Left lung (tissue), 10 donors: ENCODE measurements around the gene VWA5B1. TPM values are rescaled to one million over a fixed set of nuclear protein-coding genes. Genes with fewer than 3 reads are reported as not detected.

Experiments used
- ATAC-seq: fragments of 200-7000 bp; cut with Tn5 transposase; one replicate; pipeline ENCODE4 v1.9.1; 2020; ENCODE audit warnings: moderate library complexity
- DNase-seq, 4 donors: peaks; one replicate each; pipeline ENCODE4 v3.0.0-alpha.2; 2013 to 2020
- H3K27ac ChIP-seq, 2 donors: fragments of 200-600 bp; sonication (generic) in 1 of 2; one replicate each; pipeline versions ENCODE4 v1.5.0 to v1.8.0; 2020 to 2021
- H3K27me3 ChIP-seq, 2 donors: fragments of 200-600 bp; sonication (generic) in 1 of 2; one replicate each; pipeline versions ENCODE4 v1.5.0 to v1.8.0; 2020 to 2021
- H3K36me3 ChIP-seq, 2 donors: fragments of 200-600 bp; sonication (generic) in 1 of 2; one replicate each; pipeline versions ENCODE4 v1.5.0 to v1.8.0; 2020 to 2021
- H3K4me1 ChIP-seq, 2 donors: fragments of 200-600 bp; one replicate each; pipeline ENCODE4 v1.8.0; 2021
- H3K4me3 ChIP-seq, 2 donors: fragments of 200-600 bp; sonication (generic) in 1 of 2; one replicate each; pipeline versions ENCODE4 v1.5.0 to v1.8.0; 2020 to 2021; ENCODE audit warnings: mild to moderate bottlenecking in 1 of 2
- H3K9me3 ChIP-seq, 2 donors: fragments of 200-600 bp; sonication (generic) in 1 of 2; one replicate each; pipeline versions ENCODE4 v1.5.0 to v1.8.0; 2020 to 2021
- CTCF ChIP-seq, 2 donors: fragments of 200-600 bp; sonication (generic) in 1 of 2; IDR thresholded peaks; one replicate each; pipeline versions ENCODE4 v1.5.0 to v1.8.0; 2021; ENCODE audit warnings: antibody characterized with exemption in 2 of 2
- intact Hi-C, 2 donors: fragments of 100-400 bp; cut with DNase I; formaldehyde crosslinking; loops; one replicate each; pipeline versions ENCODE4 v1.11.2 to v1.14.2; 2022
- polyA plus RNA-seq, 6 donors: library from polyadenylated mRNA; unstranded; fragments of 120-200 nt; gene quantifications; one replicate each; pipeline ENCODE4 v1.2.1, GENCODE V29; 2013; ENCODE audit not compliant: insufficient read length in 6 of 6
- total RNA-seq, 2 donors: library from RNA; stranded (reverse); fragmentation: NEBNext Ultra II Directional; extraction: Animal tissue kit (Norgen Biotek cat#: 25700); gene quantifications; one replicate each; pipeline ENCODE4 v1.2.1, GENCODE V29; 2021
- donor health status: DM: no; HTN: yes; CAD: no.
- donor health status: DM: no; HTN: no; CAD: no.

Gene VWA5B1
- total and polyA plus RNA-seq, 8 donors = 0.15 to 1.2 (median 0.70) TPM

- no peak for TF ChIP-seq CTCF (IDR thresholded peaks at IDR 0.05)
- Histone ChIP-seq H3K4me1 (no peaks in the 10 kb centered on the region), H3K27ac (no peak overlapping the region), H3K4me3 (no peak overlapping the region), H3K27me3 (peaks cover 0 to 39% of the 10 kb centered on the region in 2 donors), H3K9me3 (no peaks in the 10 kb centered on the region), H3K36me3 (no peaks in the 10 kb centered on the region)
- ATAC-seq (no peak), DNase-seq (no peak)
- intact Hi-C loops = no loop called here
These were observed 9.8 kb upstream of the VWA5B1 start for GRCh38 chr1:20280906-20281305.

- DNase-seq (no peak), ATAC-seq (no peak)
- TF ChIP-seq CTCF (IDR thresholded peaks at IDR 0.05) = no peak
- no peaks in the 10 kb centered on the region for H3K9me3 ChIP-seq
- no peak overlapping the region for H3K4me3 ChIP-seq
- H3K27ac ChIP-seq = no peak overlapping the region
- H3K36me3 ChIP-seq = no peaks in the 10 kb centered on the region
- no peaks in the 10 kb centered on the region for H3K4me1 ChIP-seq
- peaks cover 0 to 45% of the 10 kb centered on the region in 2 donors for H3K27me3 ChIP-seq
- intact Hi-C loops = no loop called here
These were observed 8.9 kb upstream of the VWA5B1 start for GRCh38 chr1:20281801-20282200.

GRCh38 chr1:20282533-20282932 lies 8.1 kb upstream of the VWA5B1 start:
- no peak overlapping the region for H3K4me3 ChIP-seq
- H3K9me3 ChIP-seq = no peaks in the 10 kb centered on the region
- H3K27ac ChIP-seq = no peak overlapping the region
- intact Hi-C loops = no loop called here
- H3K36me3 ChIP-seq = no peaks in the 10 kb centered on the region
- no peak for ATAC-seq
- peaks cover 0 to 45% of the 10 kb centered on the region in 2 donors for H3K27me3 ChIP-seq
- no peak for TF ChIP-seq CTCF (IDR thresholded peaks at IDR 0.05)
- no peaks in the 10 kb centered on the region for H3K4me1 ChIP-seq
- no peak for DNase-seq

- H3K4me3 ChIP-seq = no peak overlapping the region
- no peaks in the 10 kb centered on the region for H3K9me3 ChIP-seq
- no peak overlapping the region for H3K27ac ChIP-seq
- H3K4me1 ChIP-seq = no peaks in the 10 kb centered on the region
- ATAC-seq = no peak
- intact Hi-C loops = no loop called here
- H3K36me3 ChIP-seq = no peaks in the 10 kb centered on the region
- TF ChIP-seq CTCF (IDR thresholded peaks at IDR 0.05) = no peak
- no peak for DNase-seq
- H3K27me3 ChIP-seq = peaks cover 0 to 45% of the 10 kb centered on the region in 2 donors
These were observed 6.6 kb upstream of the VWA5B1 start for GRCh38 chr1:20284046-20284445.

- intact Hi-C loops = no loop called here
- H3K36me3 ChIP-seq = no peaks in the 10 kb centered on the region
- no peak for TF ChIP-seq CTCF (IDR thresholded peaks at IDR 0.05)
- H3K4me1 ChIP-seq = no peaks in the 10 kb centered on the region
- H3K27ac ChIP-seq = no peak overlapping the region
- no peaks in the 10 kb centered on the region for H3K9me3 ChIP-seq
- DNase-seq (no peak), ATAC-seq (no peak)
- peaks cover 0 to 50% of the 10 kb centered on the region in 2 donors for H3K27me3 ChIP-seq
- H3K4me3 ChIP-seq = no peak overlapping the region
These were observed 6.0 kb upstream of the VWA5B1 start for GRCh38 chr1:20284625-20285024.
